Esophagus squamous epithelium (tissue), 4 donors: ENCODE data around the gene GMFB. TPM values are rescaled to one million over a fixed set of nuclear protein-coding genes. Genes with fewer than 3 reads are reported as not detected.

Source experiments
- total RNA-seq, 4 donors: library from RNA; depleted of rRNA; stranded (reverse); fragments of >200 nt; gene quantifications; one replicate each; pipeline ENCODE4 v1.1.0, GENCODE V29; 2016

The GMFB gene
- total RNA-seq, 4 donors from 2014 or later, result 10.2 to 69.8 (median 36.2) TPM

Other genes starting within 250 kb of the GMFB start
- 10 to 100 TPM in 2 of 4 donors, 1 to 10 TPM in 2; 7.4 to 25.4 (median 15.6) TPM for gene CDKN3, start 92.0 kb downstream of the GMFB start, total RNA-seq
- 100 to 1,000 TPM in 3 of 4 donors, 10 to 100 TPM in 1; 95.1 to 204 (median 164) TPM for gene CNIH1, start 47.6 kb downstream of the GMFB start, total RNA-seq
- 10 to 100 TPM in 2 of 4 donors, 1 to 10 TPM in 2; 2.5 to 13.9 (median 10.3) TPM for gene CGRRF1, start 20.9 kb upstream of the GMFB start, total RNA-seq
- gene SAMD4A, start 78.1 kb upstream of the GMFB start, total RNA-seq, result 10 to 100 TPM in 1 of 4 donors, 1 to 10 TPM in 3; 2.9 to 19.5 (median 3.9) TPM